Anterior cingulate cortex (tissue), 58 donors: ENCODE data around the gene ARHGAP25.
A peak's percentile ranks its signal among the peaks of the same experiment; 100 is the strongest.

ENCODE experiments used
- DNase-seq, 58 donors: peaks; one replicate each; lab custom pipeline; 2025; lab: John Stamatoyannopoulos, UW

The ARHGAP25 gene

DNA sequence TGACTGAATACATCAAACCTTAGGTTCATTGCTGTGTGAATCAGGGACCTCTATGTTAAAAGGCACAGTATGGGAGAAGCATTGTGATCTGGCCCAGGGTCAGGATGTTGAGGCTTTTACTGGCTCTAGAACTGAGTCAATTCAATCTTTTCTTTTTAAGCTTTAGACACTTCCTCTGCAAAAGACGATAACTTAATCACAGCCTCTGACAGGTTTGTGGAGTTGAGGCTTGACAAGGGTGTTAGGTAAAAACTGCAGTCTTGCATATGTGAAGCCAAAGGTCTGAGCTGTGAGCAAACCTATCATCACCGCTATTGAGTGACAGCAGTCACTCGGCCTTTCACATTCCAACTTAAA lies 17.3 kb upstream of the ARHGAP25 start:
- no peak for DNase-seq

DNA sequence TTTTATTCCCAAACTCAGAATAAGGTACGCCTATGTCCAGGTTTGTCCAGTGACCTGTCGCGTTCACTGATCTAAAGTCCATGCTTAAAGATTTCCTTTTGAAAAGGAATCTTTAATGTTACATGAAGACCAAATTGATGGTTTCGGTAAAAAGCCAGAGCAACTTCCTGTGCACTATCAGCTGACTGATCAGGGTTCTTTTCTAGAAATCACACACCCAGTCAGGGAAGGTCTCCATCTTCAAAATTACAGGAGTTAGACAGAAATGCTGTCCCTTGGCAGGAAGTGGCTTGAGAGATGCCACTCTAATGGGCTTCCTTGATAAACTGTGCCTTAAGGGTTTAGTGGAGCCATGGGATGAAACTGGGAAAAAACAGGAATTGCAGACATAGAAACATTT lies 14.7 kb upstream of the ARHGAP25 start:
- no peak for DNase-seq

DNA sequence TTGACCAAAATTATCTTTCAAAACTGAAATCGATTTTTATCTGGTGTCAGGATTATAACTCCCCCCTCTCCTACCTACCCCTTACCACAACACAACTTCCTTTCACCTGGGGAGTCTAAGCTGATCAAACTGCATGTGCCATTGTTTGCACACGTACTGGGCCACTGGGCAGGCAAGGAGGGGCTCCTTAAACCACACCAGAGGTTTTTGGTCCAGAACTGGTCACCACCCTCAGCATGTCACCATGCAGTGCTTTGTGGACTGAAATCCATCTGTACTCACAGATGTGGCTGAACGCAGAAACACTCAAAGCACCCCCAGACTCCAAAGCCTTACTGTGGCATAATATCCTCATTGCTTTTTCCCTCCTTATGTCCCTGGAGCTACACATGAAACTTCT lies 13.9 kb upstream of the ARHGAP25 start:
- DNase-seq: no peak

DNA sequence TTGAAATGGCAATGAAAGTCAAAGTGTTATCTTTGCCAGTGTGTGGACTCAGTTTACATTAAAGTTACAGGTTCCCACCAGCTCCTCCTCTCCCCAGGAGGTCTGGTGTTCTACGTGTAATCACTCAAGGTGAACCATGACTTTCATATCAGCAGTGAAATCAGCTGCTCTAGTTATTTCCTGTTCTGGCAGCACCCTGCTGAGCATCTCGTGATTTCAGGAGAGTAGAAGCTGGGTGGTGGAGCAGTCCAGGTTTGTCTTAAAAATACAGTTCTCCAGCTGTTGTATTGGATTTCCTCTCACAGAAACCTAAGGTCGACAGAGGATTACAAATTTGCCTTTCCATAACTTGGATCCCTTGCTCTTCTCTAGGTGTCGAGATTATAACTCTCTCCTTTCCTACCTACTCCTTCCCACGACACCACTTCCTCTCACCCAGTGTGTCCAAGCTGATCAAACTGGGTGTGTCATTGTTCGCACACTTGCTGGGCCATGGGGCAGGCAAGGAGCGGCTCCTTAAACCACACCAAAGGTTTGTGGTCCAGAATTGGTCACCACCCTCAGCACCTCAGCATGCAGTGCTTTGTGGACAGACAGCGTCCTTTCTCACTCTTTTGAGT lies 13.0 kb upstream of the ARHGAP25 start:
- no peak for DNase-seq

DNA sequence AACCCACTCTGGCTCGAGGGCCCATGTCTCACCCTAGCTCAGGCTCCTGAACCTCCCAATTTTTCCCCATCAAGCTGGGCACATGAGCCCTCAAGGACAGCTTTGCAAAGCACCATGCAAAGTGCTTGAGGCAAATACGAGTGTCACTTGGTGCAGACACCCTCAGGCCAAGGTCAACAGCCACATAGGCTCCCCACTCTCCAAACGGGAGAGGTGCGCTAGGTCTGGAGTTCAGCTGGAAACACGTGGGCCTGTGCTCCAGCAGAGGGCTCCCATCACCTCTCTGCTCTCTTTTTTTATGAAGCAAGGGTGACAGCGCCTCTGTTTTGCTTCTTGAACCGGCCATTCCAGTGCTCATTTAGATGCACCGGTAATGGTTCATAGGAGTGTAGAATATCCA lies 11.9 kb upstream of the ARHGAP25 start:
- DNase-seq: no peak

DNA sequence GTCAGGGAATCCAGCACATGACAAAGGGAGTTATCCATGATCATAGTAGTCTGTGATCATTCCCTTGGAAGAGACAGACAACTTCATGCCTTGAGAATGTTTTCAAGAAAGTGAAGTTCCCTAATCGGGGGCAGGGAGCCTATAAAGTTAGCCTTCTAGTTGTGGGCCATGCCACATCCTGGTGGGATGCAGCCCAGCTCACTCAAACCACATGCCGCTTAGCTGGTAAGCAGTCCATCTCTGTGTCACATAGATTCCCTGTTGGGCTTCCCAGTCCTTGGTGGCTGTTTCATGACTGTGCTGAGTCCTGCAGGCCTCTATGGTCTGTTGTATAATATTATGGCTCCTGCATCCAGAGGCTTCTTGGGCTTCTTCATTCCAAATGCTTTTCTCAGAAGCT lies 11.4 kb upstream of the ARHGAP25 start:
- DNase-seq: no peak

DNA sequence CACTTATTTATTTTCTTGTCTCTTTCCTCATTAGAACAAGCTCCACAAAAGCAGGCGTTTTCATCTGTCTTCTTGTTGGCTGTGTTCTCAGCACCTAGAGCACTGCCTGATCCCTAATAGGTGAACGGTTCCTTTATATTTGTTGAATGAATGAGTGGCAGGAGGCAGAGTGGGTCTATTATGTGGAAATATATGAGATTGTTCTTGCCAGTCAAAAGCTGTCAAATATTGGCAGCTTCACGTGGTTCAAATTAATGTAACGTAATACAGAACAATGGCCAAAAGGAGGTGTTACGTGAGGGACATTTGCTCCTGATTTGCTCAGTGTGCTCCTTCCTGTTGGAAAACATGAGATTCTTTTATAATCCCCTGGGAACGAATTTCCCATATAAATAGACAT lies 8.5 kb upstream of the ARHGAP25 start:
- DNase-seq: no peak

DNA sequence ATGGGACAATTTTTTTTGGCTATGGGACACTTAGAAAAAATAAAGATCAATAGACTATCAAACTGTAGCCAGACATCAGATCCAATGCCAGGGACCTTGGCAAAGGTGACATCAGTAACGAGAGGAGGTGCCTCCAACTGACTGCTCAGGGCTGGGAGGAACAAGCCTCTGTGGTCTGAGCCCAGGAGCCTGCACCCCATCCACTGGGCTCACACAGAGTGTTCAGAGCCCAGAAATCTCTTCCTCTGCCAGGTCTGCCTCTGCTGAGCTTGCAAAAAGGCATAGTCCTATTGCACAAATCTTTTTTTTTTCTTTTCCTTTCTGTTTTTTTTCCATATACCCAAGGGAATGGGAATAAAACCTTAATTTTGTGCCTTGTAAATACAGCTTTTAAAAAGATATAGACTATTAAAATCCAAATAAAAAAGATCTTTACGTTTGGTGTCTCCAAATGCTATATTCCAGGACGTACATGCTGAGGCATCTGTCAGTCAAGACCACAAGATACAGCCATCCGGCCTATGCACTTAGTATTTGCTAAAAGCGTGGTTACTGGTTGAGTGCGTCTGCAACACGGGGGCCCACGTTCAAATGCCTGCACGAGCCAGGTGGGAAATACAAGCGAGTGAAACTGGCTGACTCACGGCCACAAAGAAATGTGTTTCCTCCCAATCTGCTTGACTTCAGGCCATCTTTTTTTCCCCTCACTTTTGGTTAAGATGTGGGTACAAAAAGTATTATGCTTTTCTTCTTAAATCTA lies 7.8 kb upstream of the ARHGAP25 start:
- DNase-seq: no peak

DNA sequence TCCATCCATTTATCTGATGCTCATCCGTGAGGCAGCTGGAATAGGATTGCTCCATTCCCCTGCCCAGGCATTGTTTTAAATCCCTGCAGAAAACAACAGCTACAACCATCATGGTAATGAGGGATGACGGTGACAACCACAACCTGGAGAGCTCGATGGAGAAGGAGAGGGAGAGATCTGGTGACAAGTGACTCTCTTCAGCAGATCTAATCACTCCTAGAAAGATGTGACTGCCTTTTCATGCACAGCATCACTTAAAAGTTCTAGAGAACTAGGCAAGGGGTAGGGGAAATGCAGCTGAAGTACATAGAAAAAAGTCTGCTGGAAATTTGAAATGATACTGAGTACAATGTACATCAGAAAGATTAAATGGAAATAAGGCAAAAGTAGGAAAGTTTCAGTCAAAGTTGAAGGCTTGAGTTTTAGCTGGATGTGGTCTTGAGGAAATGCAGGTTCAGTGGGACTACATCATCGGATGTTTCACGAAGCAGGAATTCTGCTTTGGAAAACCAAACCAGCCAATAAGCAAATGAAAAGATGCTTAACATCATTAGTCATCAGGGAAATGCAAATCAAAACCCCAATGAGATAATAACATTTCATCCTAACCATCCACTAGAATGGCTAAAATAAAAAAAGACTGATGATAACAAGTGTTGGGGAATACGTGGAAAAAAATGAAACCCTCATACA lies 6.8 kb upstream of the ARHGAP25 start:
- DNase-seq: no peak

DNA sequence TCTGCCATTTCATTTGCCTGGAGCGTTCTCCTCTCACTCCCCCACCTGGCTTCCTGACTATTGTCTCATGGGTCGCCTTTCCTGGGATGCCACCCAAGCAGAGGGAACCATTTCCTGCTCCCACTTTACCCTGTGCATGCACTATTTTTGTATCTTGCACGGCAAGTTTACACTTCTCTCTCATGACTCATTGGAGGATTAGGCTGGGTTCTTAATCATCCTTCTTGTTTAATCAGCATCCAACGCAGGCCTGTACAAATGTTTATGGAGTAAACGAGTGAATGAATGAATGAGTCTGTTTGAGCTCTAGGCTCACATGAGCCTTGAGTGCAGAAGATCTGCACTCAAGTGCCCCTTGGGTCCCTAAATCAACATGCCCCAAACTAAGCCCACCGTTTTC lies 3.8 kb upstream of the ARHGAP25 start:
- DNase-seq: no peak

DNA sequence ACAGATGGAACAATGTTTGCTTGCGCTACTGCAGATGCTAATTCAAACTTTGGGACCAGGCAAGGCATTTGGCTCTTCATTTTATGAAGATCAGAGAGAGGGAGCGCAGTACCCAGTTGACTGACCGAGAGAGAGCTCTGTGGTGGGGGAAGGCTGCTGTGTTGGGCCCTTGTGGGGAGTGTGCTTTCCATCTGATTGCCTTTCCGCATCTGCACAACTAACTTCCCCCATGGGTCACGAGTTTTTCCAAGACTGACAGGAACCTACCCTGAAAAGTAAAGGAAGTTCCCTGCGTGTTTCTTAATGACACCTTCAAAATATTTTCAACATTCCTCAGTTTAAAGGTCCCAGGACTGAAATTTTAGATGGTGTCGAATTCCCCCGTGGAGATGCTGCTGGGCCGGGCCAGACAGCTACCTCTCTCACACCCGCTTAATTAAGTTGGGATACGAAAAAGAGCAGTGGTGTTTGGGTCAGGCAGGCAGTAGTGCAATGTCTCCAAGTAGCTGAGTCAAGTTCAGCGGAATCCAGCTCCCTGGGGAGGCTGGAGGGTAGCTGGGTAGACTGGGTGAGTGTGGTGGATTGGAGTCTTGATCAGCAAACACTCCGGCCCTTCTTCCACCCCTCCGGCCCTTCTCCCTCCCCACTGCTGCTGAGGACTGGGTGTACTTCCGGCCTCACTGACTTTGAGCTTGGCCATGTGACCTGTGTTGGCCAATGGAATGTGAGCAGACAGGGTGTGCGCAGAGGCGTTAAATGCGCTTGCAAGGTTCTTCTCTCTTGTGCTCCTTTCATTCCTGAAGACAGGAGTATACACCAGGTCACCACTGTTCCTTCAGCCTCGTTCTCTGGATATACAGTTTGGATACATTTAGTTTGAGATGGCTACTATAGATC lies 2.3 kb upstream of the ARHGAP25 start:
- DNase-seq: peak in 13 of 58 donors; percentile 8 to 41 (median 21)

DNA sequence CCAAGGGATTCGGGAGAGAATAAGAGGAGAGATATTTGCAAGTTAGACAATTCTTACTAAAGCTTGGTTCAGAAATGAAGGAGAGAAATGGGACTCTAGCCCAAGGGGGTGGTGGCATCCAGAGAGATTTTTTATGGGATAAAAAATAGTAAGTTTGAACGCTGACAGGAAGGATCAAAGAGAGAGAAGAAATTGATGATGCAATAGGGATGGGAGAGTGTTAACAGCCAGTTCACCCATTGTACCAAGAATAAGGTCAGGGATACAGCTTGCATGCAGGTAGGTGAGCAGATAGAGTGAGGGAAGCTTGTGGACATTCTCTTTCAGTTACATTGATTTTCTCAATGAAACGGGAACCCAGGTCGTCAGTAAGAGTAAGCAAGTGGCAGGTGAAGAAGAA lies 1.2 kb upstream of the ARHGAP25 start:
- DNase-seq: no peak

DNA sequence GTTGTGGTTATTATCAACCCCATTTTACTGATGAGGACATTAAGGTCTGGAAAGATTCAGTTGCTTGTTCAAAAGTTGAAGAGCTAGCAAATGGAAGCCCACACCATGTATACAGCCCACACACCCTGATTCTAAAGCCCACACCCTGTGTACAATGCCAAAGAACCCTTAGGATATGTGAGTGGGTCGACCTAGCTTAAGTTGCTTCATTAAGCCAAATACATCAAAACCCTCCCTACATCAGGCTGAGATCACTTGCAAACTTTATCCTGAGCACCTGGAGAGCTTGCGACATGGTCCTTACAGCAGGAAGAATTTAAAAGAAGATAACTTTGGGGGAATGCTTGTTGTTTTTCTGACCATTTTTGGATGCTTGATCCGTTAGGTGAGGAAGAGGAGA lies 435 bp upstream of the ARHGAP25 start:
- DNase-seq: no peak

DNA sequence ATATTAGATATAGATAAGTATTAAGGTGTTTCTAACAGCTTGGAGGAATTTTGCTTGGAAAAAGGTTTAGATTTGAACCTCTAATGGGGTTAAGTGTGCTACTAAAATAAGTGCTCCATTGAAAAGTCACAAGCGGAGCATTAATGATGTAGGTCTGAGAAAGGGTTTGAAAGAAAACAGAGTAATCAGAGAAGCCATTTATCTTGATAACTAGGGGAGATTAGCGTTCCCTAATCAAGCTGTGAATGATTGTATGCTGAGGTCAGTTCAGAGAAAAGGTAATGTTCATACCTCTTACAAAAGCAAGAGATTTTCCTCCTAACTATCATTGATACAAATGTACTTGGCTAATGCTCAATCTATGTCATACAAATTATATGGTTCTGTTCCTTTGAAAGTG lies 1.5 kb downstream of the ARHGAP25 start:
- no peak for DNase-seq

DNA sequence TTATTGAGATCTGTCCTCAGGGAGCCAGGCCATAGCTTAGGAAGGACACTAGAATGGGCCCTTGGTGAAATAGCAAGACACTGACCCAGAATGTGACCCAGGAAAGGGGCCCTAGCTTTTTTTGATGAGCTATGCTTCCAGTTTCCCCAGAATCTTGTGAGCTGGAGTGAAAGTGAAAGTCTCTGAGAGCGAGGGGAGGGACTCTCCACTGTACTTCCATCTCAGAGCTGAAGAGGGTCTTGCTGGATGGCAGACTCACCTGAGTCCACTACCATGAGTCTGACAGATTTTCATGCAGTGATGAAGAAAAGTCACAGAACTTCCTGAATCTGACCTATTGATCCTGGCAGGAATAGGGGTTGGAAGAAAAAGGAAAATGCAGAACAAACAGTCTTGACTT lies 3.1 kb downstream of the ARHGAP25 start:
- DNase-seq: peak in 1 of 58 donors; percentile 17

DNA sequence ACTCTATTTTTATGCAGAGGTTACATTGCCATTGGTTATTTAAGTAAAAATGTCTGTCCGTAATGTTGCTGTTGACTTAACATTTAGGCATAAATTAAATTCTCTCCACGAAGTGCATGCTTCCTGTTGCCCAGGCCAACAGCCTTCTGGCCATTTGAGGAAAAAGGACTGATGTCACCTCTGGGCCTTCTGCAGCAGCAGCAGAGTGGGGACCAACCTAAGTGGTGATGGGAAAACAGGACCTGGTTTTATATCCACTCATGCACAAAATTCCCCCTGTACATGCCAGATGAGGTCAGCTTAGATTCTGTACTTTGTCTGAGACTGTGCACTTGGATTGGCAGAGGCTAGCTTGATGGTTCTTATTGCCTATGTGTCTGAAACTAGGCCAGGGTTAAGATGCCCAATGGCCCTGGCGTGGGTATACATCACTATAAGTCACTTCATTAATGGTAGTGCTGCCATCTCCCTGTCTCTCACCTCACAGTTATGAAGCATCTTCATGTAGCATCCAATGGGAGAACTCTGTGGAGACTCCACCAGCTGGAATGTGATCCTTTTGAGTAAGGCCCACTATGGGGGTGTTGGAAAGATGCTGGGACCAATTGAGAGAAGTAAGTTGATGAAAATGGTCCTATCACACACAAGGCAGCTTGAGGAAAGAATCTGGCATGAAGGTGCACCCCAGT lies 4.4 kb downstream of the ARHGAP25 start:
- no peak for DNase-seq

DNA sequence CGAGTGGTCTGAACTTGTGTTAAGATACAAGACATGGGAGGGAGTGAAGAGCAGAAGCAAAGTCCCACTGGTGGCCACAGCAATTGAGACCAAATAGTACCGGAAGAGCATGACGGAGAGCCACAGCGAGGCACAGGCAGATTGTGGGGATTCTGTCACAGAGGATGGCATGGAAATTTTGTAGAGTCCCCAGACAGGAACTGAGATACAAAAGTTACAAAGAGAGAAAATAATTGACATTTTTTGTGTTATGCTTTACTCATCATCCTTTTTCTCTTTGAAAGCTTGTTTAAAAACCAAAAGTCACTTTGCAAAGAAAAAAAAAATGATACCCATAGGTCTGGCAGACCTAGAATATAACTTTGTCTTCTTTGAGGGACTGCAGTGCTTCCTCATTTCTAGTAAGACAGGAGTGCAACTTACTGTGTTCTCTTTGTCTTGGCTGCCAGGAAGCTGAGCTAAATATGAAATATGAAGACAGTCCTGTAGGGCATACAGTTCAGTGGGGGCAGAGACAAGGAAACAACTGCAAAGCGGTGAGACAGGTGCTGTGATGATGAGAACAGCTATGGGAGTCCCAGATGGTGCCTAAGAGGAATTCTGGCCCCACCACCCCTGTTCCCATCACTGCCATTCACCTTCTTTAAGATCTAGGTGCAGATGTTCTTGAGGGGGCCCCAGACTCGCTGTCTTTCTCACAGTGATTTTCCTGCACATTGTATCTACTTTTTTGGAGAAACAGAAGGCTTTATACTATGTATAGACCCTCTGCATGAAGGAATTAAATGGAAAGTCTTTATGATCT lies 5.2 kb downstream of the ARHGAP25 start:
- DNase-seq: no peak

DNA sequence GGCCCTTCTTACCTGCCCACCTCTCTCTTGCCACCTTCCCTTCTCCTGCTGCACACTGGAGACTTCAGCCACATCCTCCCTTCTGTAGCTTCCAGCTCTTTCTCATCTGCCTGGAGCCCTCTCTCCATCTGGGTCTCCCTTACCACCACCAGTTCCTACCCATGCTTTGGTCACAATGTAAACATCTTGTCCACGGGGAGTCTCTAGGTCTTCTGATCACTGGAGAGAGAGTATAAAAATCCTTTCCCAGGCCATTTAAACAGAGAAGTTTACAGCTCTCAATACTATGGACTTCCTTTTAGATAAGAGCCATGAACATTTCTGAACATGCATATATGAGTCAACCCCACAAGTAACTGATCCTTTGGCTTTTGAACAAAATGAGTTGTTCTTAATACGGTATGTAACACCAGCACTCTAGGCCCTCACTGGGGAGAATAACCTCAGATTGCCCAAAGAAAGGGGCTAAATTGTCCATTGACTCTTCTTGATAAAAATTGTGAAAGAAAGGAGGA lies 5.8 kb downstream of the ARHGAP25 start:
- DNase-seq: no peak

DNA sequence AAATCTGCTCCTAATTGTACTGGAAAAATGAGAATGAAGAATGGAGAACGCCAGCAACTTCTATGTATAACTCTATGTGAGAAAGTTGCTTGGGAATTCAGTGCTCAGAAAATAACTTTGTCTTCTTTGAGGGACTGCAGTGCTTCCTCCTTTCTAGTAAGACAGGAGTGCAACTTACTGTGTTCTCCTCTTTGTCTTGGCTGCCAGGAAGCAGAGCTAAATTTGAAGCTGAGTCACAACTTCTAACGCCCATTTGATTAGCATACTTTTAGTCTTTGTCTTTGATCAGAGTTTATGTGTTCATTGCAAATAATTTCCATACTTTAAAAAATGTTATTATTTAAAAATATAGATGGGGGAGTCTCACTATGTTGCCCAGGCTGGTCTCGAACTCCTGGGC lies 6.6 kb downstream of the ARHGAP25 start:
- no peak for DNase-seq
